Brain microvascular endothelial cell (primary cell): ENCODE data around the gene STPG4.
"Not testable (repeated sequence)": the region's sequence is repeated elsewhere in the genome, so short reads cannot be mapped to it uniquely, and the experiment has no call there.

Experiments used
- DNase-seq: peaks from one replicate; pipeline ENCODE4 v3.0.0-alpha.2; 2020
- H3K27ac ChIP-seq: fragments of 250-450 bp; sonication (Bioruptor Pico); 2 replicates; pipeline ENCODE4 v1.5.1; 2020; ENCODE audit warnings: mild to moderate bottlenecking, moderate library complexity
- H3K27me3 ChIP-seq: fragments of 250-450 bp; sonication (Bioruptor Pico); replicated peaks from 2 replicates; pipeline ENCODE4 v1.5.1; 2020; ENCODE audit warnings: mild to moderate bottlenecking
- H3K36me3 ChIP-seq: fragments of 250-450 bp; sonication (Bioruptor Pico); replicated peaks from 2 replicates; pipeline ENCODE4 v1.5.1; 2020; ENCODE audit warnings: mild to moderate bottlenecking
- H3K4me3 ChIP-seq: 2 replicates; pipeline ENCODE4 v1.5.1; 2011; ENCODE audit warnings: low read depth, mild to moderate bottlenecking, control low read depth, low read length, moderate library complexity
- in situ Hi-C: cut with HindIII; loops from 2 replicates; pipeline ENCODE4 v1.10.0; 2017; ENCODE audit warnings: low sequenced_read_pairs, low pct_ligation_motif_present
- TF ChIP-seq, protein P1 (sequence below): IDR thresholded peaks from 2 replicates; pipeline ENCODE4 v1.5.1; 2011; ENCODE audit warnings: low read depth, mild to moderate bottlenecking, moderate library complexity, low read length, control low read depth, inconsistent platforms; ENCODE audit errors: missing control alignments

STPG4 gene

DNA sequence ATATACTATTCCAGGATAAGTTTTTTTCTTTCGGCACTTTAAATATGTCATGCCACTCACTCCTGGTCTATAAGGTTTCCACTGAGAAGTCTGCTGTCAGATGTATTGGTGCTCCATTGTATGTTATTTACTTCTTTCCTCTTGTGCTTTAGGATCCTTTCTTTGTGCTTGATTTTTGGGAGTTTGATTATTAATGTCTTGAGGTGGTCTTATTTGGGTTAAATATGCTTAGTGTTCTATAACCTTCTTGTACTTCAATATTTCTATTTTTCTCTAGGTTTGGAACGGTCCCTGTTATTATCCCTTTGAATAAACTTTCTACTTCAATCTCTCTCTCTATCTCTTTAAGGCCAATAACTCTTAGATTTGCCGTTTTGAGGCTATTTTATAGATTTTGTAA is 28.3 kb downstream of the STPG4 start:
- in situ Hi-C loops: no loop called here
- TF ChIP-seq, protein P1, sequence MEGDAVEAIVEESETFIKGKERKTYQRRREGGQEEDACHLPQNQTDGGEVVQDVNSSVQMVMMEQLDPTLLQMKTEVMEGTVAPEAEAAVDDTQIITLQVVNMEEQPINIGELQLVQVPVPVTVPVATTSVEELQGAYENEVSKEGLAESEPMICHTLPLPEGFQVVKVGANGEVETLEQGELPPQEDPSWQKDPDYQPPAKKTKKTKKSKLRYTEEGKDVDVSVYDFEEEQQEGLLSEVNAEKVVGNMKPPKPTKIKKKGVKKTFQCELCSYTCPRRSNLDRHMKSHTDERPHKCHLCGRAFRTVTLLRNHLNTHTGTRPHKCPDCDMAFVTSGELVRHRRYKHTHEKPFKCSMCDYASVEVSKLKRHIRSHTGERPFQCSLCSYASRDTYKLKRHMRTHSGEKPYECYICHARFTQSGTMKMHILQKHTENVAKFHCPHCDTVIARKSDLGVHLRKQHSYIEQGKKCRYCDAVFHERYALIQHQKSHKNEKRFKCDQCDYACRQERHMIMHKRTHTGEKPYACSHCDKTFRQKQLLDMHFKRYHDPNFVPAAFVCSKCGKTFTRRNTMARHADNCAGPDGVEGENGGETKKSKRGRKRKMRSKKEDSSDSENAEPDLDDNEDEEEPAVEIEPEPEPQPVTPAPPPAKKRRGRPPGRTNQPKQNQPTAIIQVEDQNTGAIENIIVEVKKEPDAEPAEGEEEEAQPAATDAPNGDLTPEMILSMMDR: no peak
- H3K27me3 ChIP-seq: no peaks in the 10 kb centered on the region
- DNase-seq: no peak
- H3K4me3 ChIP-seq: no peak overlapping the region
- H3K36me3 ChIP-seq: no peaks in the 10 kb centered on the region
- no peak overlapping the region for H3K27ac ChIP-seq

DNA sequence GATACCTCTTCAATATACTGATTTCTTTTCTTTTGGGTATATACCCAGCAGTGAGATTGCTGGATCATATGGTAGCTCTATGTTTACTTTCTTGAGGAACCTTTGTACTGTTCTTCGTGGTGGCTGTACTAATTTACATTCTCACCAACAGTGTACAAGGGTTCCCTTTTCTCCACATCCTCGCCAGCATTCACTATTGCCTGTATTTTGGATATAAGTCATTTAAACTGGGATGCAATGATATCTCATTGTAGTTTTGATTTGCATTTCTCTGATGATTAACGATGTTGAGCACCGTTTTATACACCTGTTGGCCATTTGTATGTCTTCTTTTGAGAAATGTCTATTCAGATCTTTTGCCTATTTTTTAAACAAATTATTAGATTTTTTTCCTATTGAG is 30.4 kb downstream of the STPG4 start:
- H3K27me3 ChIP-seq, in situ Hi-C loops, H3K4me3 ChIP-seq, H3K27ac ChIP-seq, H3K36me3 ChIP-seq, DNase-seq: not testable (repeated sequence)

DNA sequence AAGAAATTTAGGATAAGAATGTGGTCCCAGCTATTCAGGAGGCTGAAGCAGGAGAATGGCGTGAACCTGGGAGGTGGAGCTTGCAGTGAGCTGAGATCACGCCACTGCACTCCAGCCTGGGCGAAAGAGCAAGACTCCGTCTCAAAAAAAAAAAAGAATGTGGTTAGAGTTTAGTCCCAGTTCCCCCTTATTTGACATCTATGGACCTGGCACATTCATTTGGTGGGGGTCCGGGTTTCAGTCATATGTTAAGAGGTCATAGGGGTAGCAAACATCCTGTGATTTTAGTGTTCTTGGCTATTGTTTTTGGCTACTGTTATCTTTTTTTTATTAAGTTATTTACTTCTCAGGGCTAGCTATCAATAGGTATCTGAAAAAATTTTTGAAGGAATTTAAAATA is 34.7 kb downstream of the STPG4 start:
- in situ Hi-C loops: not testable (repeated sequence)

DNA sequence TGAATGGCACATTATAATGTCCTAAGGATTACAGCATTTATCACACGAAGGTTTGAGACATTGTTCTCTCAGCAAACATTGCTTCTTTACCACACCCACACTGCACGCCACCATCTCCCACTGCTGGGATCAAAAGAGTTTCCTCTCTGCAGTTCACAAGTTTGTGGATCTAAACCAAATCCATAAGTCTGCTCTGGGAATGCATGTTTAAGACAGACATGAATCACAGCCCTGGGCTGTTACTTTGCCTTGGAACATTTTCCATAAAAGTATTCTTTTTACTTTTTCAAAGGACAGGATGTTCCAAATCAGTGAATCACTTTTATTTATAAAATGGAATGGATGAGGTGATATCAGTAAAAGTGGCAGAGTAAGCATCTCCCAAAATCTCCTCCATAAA is 36.1 kb downstream of the STPG4 start:
- TF ChIP-seq, protein P1: no peak
- in situ Hi-C loops: no loop called here
- Histone ChIP-seq H3K27ac (peak overlapping the region; percentile 62), H3K27me3 (no peaks in the 10 kb centered on the region), H3K4me3 (no peak overlapping the region), H3K36me3 (no peaks in the 10 kb centered on the region)
- DNase-seq: peak; percentile 66

More for the DNA sequence above, 34.7 kb downstream of the STPG4 start:
- not testable (repeated sequence) for DNase-seq, H3K27ac ChIP-seq, H3K27me3 ChIP-seq, H3K36me3 ChIP-seq, H3K4me3 ChIP-seq

DNA sequence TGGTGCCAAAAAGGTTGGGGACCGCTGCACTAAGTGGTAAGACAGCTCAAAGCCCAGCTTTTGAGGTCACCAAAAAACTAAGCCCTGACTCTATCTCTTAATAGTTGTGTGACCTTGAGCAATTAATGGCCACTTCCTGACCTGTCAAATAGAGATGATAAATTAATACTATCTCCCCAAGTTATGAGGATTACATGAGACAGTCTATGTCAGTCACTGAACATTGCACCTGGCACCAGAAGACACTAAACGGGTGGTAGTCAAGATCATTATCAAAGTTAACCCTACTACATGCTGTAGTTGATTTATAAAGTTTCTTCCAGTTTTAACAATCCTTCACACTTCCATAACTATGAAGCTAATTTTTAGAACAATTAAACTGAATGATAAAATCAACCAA is 36.5 kb downstream of the STPG4 start:
- in situ Hi-C loops: no loop called here

DNA sequence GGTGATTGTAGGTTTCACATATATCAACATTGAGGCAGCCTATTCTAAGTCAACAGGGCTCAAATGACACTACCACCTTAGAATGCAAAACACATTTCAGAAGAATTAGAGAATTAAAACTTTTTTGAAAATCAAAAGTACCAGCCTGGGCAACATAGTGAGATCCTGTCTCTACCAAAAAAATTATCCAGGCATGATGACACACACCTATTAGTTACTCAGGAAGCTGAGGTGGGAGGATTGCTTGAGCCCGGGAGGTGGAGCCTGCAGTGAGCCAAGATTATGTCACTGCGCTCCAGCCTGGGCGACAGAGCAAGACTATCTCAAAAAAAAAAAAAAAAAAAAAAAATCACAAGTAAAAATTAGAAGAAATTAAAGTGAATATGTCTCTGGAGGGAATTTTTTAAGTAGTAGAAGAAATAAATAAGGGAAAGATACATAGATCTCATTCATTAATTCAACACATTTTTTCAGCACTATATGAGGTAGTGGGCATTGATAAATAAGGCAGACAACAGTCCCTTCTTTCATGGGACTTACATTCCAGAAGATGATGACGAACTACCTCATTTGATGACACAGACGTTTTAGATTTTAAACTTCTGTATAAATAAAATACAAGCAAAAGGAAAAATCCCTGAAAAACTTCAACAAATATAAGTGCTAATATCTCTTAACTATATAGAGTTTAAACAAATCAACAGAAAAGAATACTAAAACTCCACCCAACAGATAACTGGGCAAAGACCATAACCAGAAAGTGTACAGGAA is 42.3 kb downstream of the STPG4 start:
- H3K27me3 ChIP-seq: no peaks in the 10 kb centered on the region
- H3K36me3 ChIP-seq: no peaks in the 10 kb centered on the region
- no peak overlapping the region for H3K4me3 ChIP-seq
- H3K27ac ChIP-seq: no peak overlapping the region
- in situ Hi-C loops: no loop called here
- TF ChIP-seq, protein P1: no peak
- DNase-seq: no peak

More for the DNA sequence above, 36.5 kb downstream of the STPG4 start:
- Histone ChIP-seq H3K36me3 (no peaks in the 10 kb centered on the region), H3K4me3 (no peak overlapping the region), H3K27me3 (no peaks in the 10 kb centered on the region), H3K27ac (peak overlapping the region; percentile 62)
- no peak for DNase-seq
- TF ChIP-seq, protein P1: no peak

DNA sequence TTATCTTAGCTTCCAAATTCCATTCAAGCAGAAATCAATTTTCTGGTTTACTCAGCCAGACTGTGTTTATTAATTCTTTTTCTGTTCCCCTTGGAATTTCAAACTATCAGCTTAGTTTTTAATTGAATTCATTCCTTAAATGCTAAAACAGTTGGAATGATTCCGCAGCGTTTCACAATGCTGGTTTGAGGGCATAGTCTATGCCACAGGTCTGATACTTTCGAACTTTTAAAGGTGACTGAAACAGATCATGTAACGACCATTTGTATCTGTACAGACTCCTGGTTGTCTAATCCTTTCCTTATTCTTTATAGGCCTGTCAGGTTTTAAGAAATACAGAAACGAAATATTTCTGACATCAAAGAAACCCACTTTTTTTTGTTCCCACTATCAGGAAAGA is 45.4 kb downstream of the STPG4 start:
- TF ChIP-seq, protein P1: no peak
- no peak overlapping the region for H3K4me3 ChIP-seq
- no peaks in the 10 kb centered on the region for H3K27me3 ChIP-seq
- H3K36me3 ChIP-seq: no peaks in the 10 kb centered on the region
- in situ Hi-C loops: no loop called here
- no peak overlapping the region for H3K27ac ChIP-seq
- no peak for DNase-seq
